Panc1 (cell line): Measurements from ENCODE around the gene FRMD5. TPM values are rescaled to one million over a fixed set of nuclear protein-coding genes. Genes with fewer than 3 reads are reported as not detected.

ENCODE experiments used
- ATAC-seq: fragments of 200-7000 bp; cut with Tn5 transposase; 2 replicates; pipeline ENCODE4 v1.9.1; 2020; ENCODE audit warnings: mild to moderate bottlenecking, moderate library complexity
- BruUV-seq: library from RNA; stranded (reverse); fragments of 400-500 nt; replicated peaks from 2 replicates; lab custom pipeline; 2021; lab: Mats Ljungman, UMichigan
- CTCF ChIA-PET: fragments of 300-600 bp; sonication (Branson Sonifier 250); formaldehyde crosslinking; loops from one replicate; lab custom pipeline; 2022; ENCODE audit warnings: antibody characterized with exemption; lab: Charles Lee
- POLR2A ChIA-PET: fragments of 300-600 bp; sonication (Branson Sonifier 250); formaldehyde crosslinking; loops from one replicate; lab custom pipeline; 2022; ENCODE audit warnings: antibody characterized with exemption; lab: Charles Lee
- DNase-seq: peaks from one replicate; pipeline ENCODE4 v3.0.0-alpha.2; 2010; ENCODE audit warnings: low read depth, low spot score
- H3K27ac ChIP-seq: 2 replicates; pipeline ENCODE4 v1.5.1; 2011; ENCODE audit warnings: mild to moderate bottlenecking, low read length, inconsistent platforms
- H3K27me3 ChIP-seq: fragments of 200-500 bp; sonication (Bioruptor generic); 2 replicates; pipeline ENCODE4 v1.6.0; 2014; ENCODE audit warnings: low read length, inconsistent platforms; ENCODE audit not compliant: control insufficient read depth, insufficient read depth
- H3K36me3 ChIP-seq: fragments of 200-500 bp; sonication (Bioruptor generic); 2 replicates; pipeline ENCODE4 v1.5.1; 2014; ENCODE audit warnings: inconsistent platforms, mild to moderate bottlenecking, low read length, moderate library complexity; ENCODE audit not compliant: control insufficient read depth, insufficient read depth
- H3K4me1 ChIP-seq: 2 replicates; pipeline ENCODE4 v1.5.1; 2011; ENCODE audit warnings: inconsistent platforms, mild to moderate bottlenecking, low read length, moderate library complexity; ENCODE audit not compliant: control insufficient read depth, insufficient read depth
- H3K4me3 ChIP-seq, 2 experiments: 2 replicates each; pipeline ENCODE4 v1.5.1; 2011 to 2012; ENCODE audit warnings: low read depth in 2 of 2, low read length in 2 of 2, mild to moderate bottlenecking in 2 of 2, inconsistent platforms in 1 of 2, moderate library complexity in 1 of 2
- H3K9me3 ChIP-seq: fragments of 200-500 bp; sonication (Bioruptor generic); 2 replicates; pipeline ENCODE4 v1.5.1; 2014; ENCODE audit warnings: low read depth, mild to moderate bottlenecking, inconsistent platforms, low read length, moderate library complexity; ENCODE audit not compliant: control insufficient read depth, insufficient read depth
- CTCF ChIP-seq: fragments of 450-650 bp; IDR thresholded peaks from 2 replicates; pipeline ENCODE4 v1.5.1; 2017; ENCODE audit warnings: mild to moderate bottlenecking
- POLR2AphosphoS5 ChIP-seq: IDR thresholded peaks from 2 replicates; pipeline ENCODE4 v1.6.1; 2012; ENCODE audit warnings: mild to moderate bottlenecking, low read depth, low read length, moderate library complexity
- REST ChIP-seq, 2 experiments: IDR thresholded peaks; 2 replicates each; pipeline ENCODE4 v1.6.1; 2011 to 2012; ENCODE audit warnings: low read depth in 2 of 2, control low read depth in 1 of 2, low read length in 1 of 2, mild to moderate bottlenecking in 1 of 2, moderate library complexity in 1 of 2; ENCODE audit not compliant: insufficient read depth in 1 of 2
- SIN3A ChIP-seq: IDR thresholded peaks from 2 replicates; pipeline ENCODE4 v1.6.1; 2012; ENCODE audit warnings: low read depth, mild to moderate bottlenecking, low read length, moderate library complexity, borderline replicate concordance; ENCODE audit not compliant: insufficient read depth
- TCF7L2 ChIP-seq: IDR thresholded peaks from 2 replicates; pipeline ENCODE4 v1.6.1; 2011; ENCODE audit warnings: mild to moderate bottlenecking, low read depth, low read length, inconsistent platforms
- in situ Hi-C: cut with HindIII; loops from 2 replicates; pipeline ENCODE4 v1.10.0; 2016; ENCODE audit warnings: low sequenced_read_pairs, low pct_unique_long_range_greater_than_20kb
- intact Hi-C: fragments of 100-400 bp; cut with micrococcal nuclease; formaldehyde crosslinking; loops from one replicate; pipeline ENCODE4 v1.10.0; 2022; ENCODE audit not compliant: unreplicated experiment
- total RNA-seq: library from RNA; stranded (reverse); gene quantifications from one replicate; pipeline ENCODE4 v1.2.1, GENCODE V29; 2021; ENCODE audit not compliant: unreplicated experiment

Gene FRMD5
- total RNA-seq, 1 experiment from 2014 or later: 18.3 TPM

- intact Hi-C loops (no loop called here), in situ Hi-C loops (no loop called here)
- ChIA-PET POLR2A (interaction anchor here (0.5 kb wide), 1 partner anchor 23 kb away, joined by 9 read pairs; no protein-coding TSS in a partner anchor), CTCF (no interaction called here)
- Histone ChIP-seq H3K36me3 (no peaks in the 10 kb centered on the region), H3K4me1 (no peaks in the 10 kb centered on the region), H3K27ac (no peak overlapping the region), H3K27me3 (no peaks in the 10 kb centered on the region), H3K9me3 (no peaks in the 10 kb centered on the region), H3K4me3 (no peak overlapping the region)
- no TSS peak for BruUV-seq
- TF ChIP-seq POLR2AphosphoS5 (no peak), SIN3A (no peak), REST (IDR thresholded peaks at IDR 0.05; ENCODE audit: insufficient read depth in 1 of 2, low read depth in 2 of 2, low read length in 1 of 2) (no peak), TCF7L2 (no peak), CTCF (no peak)
- no peak for DNase-seq
- ATAC-seq: no peak
Observed at GRCh38 chr15:44045661-44046060, 149.4 kb downstream of the FRMD5 start.

- no peaks in the 10 kb centered on the region for H3K36me3 ChIP-seq
- CTCF ChIA-PET: no interaction called here
- ATAC-seq (no peak), DNase-seq (no peak)
- no peak overlapping the region for H3K4me3 ChIP-seq
- in situ Hi-C loops (no loop called here), intact Hi-C loops (no loop called here)
- POLR2A ChIA-PET: interaction anchor here (0.5 kb wide), 1 partner anchor 23 kb away, joined by 9 read pairs; no protein-coding TSS in a partner anchor
- H3K27me3 ChIP-seq: no peaks in the 10 kb centered on the region
- H3K4me1 ChIP-seq: no peaks in the 10 kb centered on the region
- no peak overlapping the region for H3K27ac ChIP-seq
- no peak for TF ChIP-seq CTCF
- no peak for TF ChIP-seq TCF7L2
- TF ChIP-seq SIN3A: no peak
- TF ChIP-seq POLR2AphosphoS5: no peak
- TF ChIP-seq REST (IDR thresholded peaks at IDR 0.05; ENCODE audit: insufficient read depth in 1 of 2, low read depth in 2 of 2, low read length in 1 of 2): no peak
- H3K9me3 ChIP-seq: no peaks in the 10 kb centered on the region
- no TSS peak for BruUV-seq
Observed at GRCh38 chr15:44045217-44045616, 149.9 kb downstream of the FRMD5 start.
